Fibroblast of lung (primary cell): ENCODE data around the gene ARHGEF6.

Experiments used
- CTCF ChIP-seq, 2 donors: IDR thresholded peaks in 1 of 2; conservative IDR thresholded peaks in 1 of 2; 1 replicate in 1 of 2; 2 replicates in 1 of 2; pipeline ENCODE4 v1.5.1; 2011 to 2012; ENCODE audit warnings: low read length in 2 of 2, control low read depth in 1 of 2, inconsistent platforms in 1 of 2, low read depth in 1 of 2, mild to moderate bottlenecking in 1 of 2
- EZH2 ChIP-seq: IDR thresholded peaks from 2 replicates; pipeline ENCODE4 v1.5.1; 2012; ENCODE audit warnings: low read length, control low read depth, mild to moderate bottlenecking; ENCODE audit errors: missing control alignments

GRCh38 chrX:136750364-136750763 is 30.4 kb downstream of the ARHGEF6 start:
- TF ChIP-seq CTCF (conservative IDR thresholded peaks at IDR 0.05 in 1 of 2, IDR thresholded peaks at IDR 0.05 in 1 of 2; ENCODE audit: low read depth in 1 of 2, low read length in 2 of 2): no peak
- TF ChIP-seq EZH2: no peak
